Measurements from ENCODE around the gene UBE3C.
A peak's percentile ranks its signal among the peaks of the same experiment; 100 is the strongest.

Gene UBE3C

DNA sequence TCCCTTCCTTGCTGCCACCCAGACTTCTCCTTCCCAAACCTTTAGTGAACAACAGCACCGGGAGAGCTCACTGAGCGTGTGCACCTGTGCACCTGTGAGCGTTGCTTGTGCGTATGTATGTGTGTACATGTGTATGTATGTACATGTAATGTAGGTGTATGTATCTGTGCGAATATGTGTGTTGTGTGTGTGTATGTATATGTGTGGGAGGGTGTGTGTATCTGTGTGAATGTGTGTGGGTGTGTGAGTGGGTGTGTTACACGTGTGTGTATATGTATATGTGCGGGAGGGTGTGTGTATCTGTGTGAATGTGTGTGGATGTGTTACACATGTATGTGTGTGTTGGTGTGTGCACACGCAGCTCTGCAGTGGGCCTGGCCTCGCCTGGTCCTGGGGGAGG, 153.5 kb downstream of the UBE3C start:
- TF ChIP-seq MAX (IDR thresholded peaks at IDR 0.05; ENCODE audit: low read depth, low read length) = no peak

DNA sequence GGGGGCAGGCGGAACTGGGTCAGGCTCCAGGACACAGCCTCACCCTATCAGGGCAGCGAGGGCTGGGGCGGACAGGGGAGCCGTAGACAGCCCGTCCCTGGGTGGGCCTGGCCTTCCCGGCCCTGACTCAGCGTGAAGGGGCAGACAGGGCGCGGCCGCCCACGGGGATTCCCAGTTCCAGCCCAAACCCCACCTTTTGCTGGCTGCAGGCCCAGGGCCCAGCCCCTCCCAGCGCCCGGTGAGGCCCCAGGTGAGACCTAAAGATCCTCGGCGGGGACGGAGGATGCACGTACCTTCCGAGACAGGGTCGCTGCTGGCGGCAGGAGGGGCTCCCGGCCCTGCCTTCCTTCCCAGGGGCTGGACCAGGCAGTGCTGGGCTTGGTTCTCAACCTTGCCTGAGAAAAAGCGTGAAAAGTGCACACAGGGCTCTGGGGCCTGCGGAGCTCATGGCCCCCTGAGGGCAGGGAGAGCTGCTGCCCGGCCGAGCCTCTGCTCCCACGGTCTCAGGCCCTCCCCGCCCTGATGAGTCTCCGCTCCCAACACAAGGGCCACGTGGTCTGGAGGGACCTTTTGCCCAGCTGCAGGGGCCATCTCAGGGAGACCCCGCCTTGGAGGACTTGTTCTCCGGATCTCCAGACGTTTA, 154.2 kb downstream of the UBE3C start:
- H3K4me3 ChIP-seq (ENCODE audit: low read depth, low read length) = no peak overlapping the region
- TF ChIP-seq CTCF (IDR thresholded peaks at IDR 0.05; ENCODE audit: low read depth, low read length) (no peak), POLR2A (IDR thresholded peaks at IDR 0.05; ENCODE audit: extremely low read depth, insufficient read length) (no peak), MAX (IDR thresholded peaks at IDR 0.05; ENCODE audit: low read depth, low read length) (no peak), MYC (IDR thresholded peaks at IDR 0.05; ENCODE audit: low read depth, low read length) (no peak)
- DNase-seq (ENCODE audit: low read depth) = no peak

More for the DNA sequence above, 153.5 kb downstream of the UBE3C start:
- H3K4me3 ChIP-seq (ENCODE audit: low read depth, low read length) = no peak overlapping the region
- DNase-seq (ENCODE audit: low read depth) = no peak

DNA sequence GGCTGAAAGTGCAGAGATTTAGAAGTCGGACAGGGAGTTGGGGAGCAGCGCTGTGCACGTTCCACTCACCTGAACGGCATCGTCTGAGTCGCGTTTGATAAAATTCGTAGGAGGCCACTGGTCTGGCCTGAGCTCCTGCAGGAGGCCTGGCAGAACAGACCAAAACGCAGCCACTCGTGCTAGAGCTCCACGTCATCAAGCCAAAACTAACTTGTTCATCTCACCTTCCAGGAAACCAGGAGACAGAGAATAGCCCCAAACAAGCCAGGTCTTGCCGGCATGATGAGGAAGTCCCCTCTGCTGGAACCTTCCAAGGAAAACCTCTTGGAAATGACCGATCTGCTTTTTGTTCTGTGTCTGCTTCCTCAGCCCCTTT, 154.7 kb downstream of the UBE3C start:
- H3K4me3 ChIP-seq (ENCODE audit: low read depth, low read length) = no peak overlapping the region
- TF ChIP-seq CTCF (IDR thresholded peaks at IDR 0.05; ENCODE audit: low read depth, low read length) = no peak
- TF ChIP-seq POLR2A (IDR thresholded peaks at IDR 0.05; ENCODE audit: extremely low read depth, insufficient read length) = no peak
- no peak for TF ChIP-seq MYC (IDR thresholded peaks at IDR 0.05; ENCODE audit: low read depth, low read length)
- TF ChIP-seq MAX (IDR thresholded peaks at IDR 0.05; ENCODE audit: low read depth, low read length) = no peak
- no peak for DNase-seq (ENCODE audit: low read depth)

DNA sequence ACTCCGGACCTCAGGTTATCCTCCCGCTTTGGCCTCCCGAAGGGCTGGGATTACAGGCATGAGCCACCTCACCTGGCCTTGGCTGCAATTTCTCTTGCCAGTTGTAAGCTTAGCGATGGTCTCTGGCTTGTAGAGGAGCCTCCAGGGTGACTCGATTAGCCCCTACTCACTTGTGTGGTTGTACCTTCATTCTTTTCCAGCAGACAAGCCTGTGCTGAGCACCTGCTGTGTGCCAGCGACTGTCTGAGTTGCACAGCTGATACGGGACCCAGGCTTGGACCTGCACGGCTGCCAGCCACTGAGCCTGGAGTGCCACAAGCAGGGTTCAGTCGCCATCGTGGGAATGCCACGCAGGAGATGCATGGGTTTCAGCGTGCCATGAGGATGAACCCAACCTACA, 156.0 kb downstream of the UBE3C start:
- no peak for DNase-seq (ENCODE audit: low read depth)
- TF ChIP-seq POLR2A (IDR thresholded peaks at IDR 0.05; ENCODE audit: extremely low read depth, insufficient read length) (no peak), CTCF (IDR thresholded peaks at IDR 0.05; ENCODE audit: low read depth, low read length) (no peak)

DNA sequence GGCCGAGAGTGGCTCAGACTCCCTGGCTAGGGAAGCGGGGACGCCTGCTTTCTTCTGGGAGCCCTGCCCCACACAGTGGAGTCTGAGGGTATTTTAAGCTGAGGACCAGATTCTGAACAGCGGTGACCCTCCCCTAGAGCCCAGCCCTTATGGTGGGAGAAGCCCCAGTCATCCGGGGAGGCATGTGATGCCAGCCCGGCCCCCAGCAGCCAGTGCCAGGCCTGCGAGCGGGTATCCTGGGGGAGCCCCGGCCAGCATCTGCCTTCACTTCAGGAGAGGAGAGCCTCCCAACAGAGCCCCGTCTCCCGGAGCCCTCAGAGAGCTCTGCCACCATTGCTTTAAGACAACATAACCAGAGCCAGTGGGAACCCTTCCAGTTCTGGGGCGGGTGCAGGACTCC, 156.6 kb downstream of the UBE3C start:
- no peak for TF ChIP-seq MYC (IDR thresholded peaks at IDR 0.05; ENCODE audit: low read depth, low read length)
- no peak for TF ChIP-seq CTCF (IDR thresholded peaks at IDR 0.05; ENCODE audit: low read depth, low read length)
- TF ChIP-seq MAX (IDR thresholded peaks at IDR 0.05; ENCODE audit: low read depth, low read length) = no peak
- TF ChIP-seq POLR2A (IDR thresholded peaks at IDR 0.05; ENCODE audit: extremely low read depth, insufficient read length) = no peak
- H3K4me3 ChIP-seq (ENCODE audit: low read depth, low read length) = no peak overlapping the region
- no peak for DNase-seq (ENCODE audit: low read depth)

More for the DNA sequence above, 156.0 kb downstream of the UBE3C start:
- H3K4me3 ChIP-seq (ENCODE audit: low read depth, low read length) = no peak overlapping the region

DNA sequence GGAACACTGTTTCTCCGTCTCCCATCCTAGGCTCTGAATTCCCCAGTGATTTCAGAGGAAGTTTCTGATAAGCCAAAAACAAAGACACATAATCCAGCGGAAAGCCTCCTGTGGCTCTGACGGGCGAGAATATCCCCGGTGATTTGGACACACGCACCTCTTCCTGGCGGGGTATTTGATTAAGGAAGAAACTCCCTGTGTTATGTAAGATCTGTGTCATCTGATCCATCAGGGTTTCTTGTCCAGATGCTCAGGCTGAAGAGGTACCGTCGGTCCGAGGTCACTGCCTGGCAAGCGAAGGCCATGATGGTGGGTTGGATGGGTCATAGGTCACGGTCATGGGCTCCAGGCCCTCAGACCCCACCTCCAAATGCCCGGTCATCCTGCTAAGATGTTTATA, 158.5 kb downstream of the UBE3C start:
- peak; percentile 9 for DNase-seq (ENCODE audit: low read depth)
- TF ChIP-seq CTCF (IDR thresholded peaks at IDR 0.05; ENCODE audit: low read depth, low read length) (no peak), POLR2A (IDR thresholded peaks at IDR 0.05; ENCODE audit: extremely low read depth, insufficient read length) (no peak), MYC (IDR thresholded peaks at IDR 0.05; ENCODE audit: low read depth, low read length) (no peak)
- H3K4me3 ChIP-seq (ENCODE audit: low read depth, low read length) = no peak overlapping the region
